AG09319 (cell line): Measurements from ENCODE around the gene PEAR1.

Experiments used
- DNase-seq: peaks from one replicate; pipeline ENCODE4 v3.0.0-alpha.2; 2010; ENCODE audit warnings: low read depth; ENCODE audit errors: extremely low read depth
- CTCF ChIP-seq: IDR thresholded peaks from 2 replicates; pipeline ENCODE4 v1.5.1; 2011; ENCODE audit warnings: low read depth, mild to moderate bottlenecking, inconsistent platforms, low read length, moderate library complexity

PEAR1 gene

GRCh38 chr1:156959925-156960324, 66.4 kb downstream of the PEAR1 start:
- no peak for DNase-seq
- no peak for TF ChIP-seq CTCF

GRCh38 chr1:156961709-156962108, 68.2 kb downstream of the PEAR1 start:
- no peak for TF ChIP-seq CTCF
- no peak for DNase-seq

GRCh38 chr1:156963621-156964020, 70.1 kb downstream of the PEAR1 start:
- TF ChIP-seq CTCF, result no peak
- DNase-seq, result no peak

GRCh38 chr1:156964441-156964840, 70.9 kb downstream of the PEAR1 start:
- DNase-seq, result no peak
- no peak for TF ChIP-seq CTCF
